Fibroblast of the aortic adventitia (primary cell): ENCODE measurements around the gene KRT85. TPM values are rescaled to one million over a fixed set of nuclear protein-coding genes. Genes with fewer than 3 reads are reported as not detected.

Experiments
- DNase-seq: peaks from one replicate; pipeline ENCODE4 v3.0.0-alpha.2; 2010; ENCODE audit warnings: low read depth
- H3K4me3 ChIP-seq: 2 replicates; pipeline ENCODE4 v1.5.1; 2011; ENCODE audit warnings: low read depth, mild to moderate bottlenecking, control low read depth, low read length, moderate library complexity
- CTCF ChIP-seq: IDR thresholded peaks from 2 replicates; pipeline ENCODE4 v1.5.1; 2011; ENCODE audit warnings: mild to moderate bottlenecking, low read length, control low read depth, inconsistent platforms; ENCODE audit not compliant: insufficient read depth
- total RNA-seq: library from RNA; depleted of rRNA; stranded (reverse); fragments of >200 nt; gene quantifications from 2 replicates; pipeline ENCODE4 v1.2.3, GENCODE V29; 2012; ENCODE audit warnings: low replicate concordance

KRT85 gene
- total RNA-seq, 1 donor, result not detected

DNA sequence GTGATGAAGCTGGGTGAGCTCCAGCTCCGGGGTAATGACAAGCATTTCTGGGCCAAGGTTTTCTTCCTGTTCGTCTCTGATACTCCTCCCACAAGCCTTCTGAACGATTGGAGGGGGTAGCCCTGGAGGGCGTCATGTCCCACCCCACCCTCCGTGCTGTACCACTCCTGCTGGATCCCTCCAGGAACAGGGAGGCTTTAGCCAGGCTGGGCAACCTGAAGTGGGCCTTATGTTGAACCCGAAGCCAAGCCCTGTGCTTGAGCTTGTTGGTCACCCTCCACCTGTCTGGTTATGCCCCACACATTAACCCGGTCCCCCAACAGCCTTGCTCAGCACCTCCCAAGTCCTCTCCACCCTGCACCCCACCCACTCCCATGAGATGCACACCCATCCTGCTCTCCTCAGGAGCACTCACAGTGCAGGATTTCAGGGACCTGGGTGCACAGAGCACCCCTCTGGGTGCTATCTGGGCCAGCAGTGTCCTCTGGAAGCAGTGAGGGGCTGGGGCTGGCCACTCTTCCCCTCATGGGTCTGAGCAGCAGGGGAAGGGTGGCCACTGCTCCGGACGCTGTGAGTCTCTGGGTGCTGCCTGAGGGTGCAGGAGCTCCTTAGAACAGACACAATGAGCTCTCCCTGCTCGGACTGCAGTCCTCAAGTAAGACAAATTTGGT is 39.3 kb downstream of the KRT85 start:
- no peak overlapping the region for H3K4me3 ChIP-seq
- DNase-seq, result no peak
- TF ChIP-seq CTCF, result no peak

DNA sequence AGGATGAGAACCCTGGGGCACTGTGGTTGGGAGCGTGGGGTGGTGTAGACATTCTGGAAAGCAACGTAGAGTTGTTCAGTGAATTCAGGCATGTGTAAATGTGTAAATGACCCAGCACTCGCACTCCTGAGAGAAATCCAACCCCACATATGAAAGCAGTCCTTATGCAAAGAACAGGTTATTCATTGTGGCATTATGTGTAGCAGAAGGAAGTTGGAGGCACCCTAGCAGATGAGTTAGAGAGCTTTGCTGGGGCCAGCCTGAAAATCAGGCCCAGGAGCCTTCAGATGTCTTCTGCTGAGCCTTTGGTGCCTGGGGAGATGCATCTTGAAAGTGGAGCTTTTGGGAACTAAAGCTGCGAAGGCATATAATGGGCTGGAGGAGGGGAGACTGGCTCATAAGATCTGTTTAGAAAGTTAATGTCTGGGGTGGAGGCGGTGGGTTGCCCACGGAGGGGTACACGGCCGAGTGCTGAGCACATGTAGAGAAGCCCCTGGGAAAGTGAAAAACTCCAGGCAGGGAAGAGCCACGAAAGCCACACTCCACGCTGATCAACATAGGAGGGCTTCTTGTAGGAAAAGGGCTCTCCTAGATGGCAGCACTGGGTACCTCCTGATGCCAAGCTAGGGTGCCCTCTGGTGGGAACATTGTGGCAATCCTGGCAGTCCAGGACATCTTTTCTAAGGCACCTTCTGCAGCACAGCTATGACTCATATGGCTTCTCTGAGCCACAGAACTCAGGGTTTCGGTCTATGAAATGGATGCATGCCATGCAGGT is 40.0 kb downstream of the KRT85 start:
- TF ChIP-seq CTCF, result peak; percentile 87
- no peak overlapping the region for H3K4me3 ChIP-seq
- peak; percentile 93 for DNase-seq

GRCh38 chr12:52324153-52324444 is 43.2 kb downstream of the KRT85 start:
- DNase-seq, result no peak
- no peak for TF ChIP-seq CTCF
- H3K4me3 ChIP-seq, result no peak overlapping the region

DNA sequence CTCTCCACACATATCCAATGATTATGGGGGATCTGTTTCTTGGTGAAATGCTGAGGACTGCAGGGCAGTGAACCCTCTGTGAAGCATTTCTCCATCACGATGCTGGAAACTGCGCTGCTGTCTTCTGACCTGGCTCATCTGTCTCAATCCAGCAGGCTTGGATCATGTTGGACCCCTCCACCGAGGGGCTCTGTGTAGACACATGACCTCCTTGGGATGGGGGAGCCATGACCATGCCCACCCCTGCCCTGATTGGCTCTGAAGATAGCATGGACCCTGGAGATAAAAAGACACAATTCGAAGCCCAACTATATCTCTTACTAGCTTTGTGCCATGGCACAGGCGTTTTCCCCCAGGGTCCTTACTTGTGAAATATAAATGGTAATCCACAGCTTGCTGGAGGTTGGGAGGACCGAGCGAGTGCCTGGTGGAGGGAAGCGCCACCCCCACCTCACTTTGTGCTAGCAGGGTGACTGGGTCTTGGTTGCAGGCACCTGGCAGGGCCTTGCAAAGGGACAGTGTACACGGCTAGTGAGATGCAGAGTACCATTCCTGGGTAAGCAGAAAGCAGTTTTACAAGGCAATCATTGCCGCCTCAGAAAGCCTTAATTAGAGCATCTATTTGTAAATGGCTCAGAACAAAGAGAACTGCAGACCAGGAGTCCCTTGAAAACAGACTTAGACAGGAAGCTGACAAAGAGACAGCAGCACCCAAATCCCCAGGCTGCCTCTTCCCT is 43.7 kb downstream of the KRT85 start:
- no peak for DNase-seq
- no peak overlapping the region for H3K4me3 ChIP-seq
- TF ChIP-seq CTCF, result no peak

GRCh38 chr12:52323001-52323400 is 44.3 kb downstream of the KRT85 start:
- no peak for TF ChIP-seq CTCF
- no peak for DNase-seq
- no peak overlapping the region for H3K4me3 ChIP-seq

DNA sequence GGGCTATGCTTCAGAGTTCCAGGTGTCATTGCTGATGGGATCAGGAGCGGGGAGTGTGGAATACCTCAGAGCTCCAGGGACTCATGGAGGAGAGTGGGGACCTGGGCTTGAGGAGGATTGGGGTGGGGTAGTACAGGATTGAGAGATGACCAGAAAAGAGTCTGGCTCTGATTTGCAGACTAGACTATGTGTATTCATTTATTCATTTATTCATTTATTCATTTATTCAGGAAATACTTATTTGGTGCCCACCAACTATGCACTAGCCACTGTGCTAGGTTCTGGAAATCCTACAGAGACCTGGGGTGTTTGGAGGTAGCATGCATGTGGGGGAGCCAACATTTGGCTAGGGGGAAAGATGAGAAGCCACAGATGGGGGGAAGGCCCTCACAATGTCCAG is 45.2 kb downstream of the KRT85 start:
- H3K4me3 ChIP-seq, result no peak overlapping the region
- no peak for TF ChIP-seq CTCF
- DNase-seq, result no peak
